Measurements from ENCODE around the gene BNIPL.

BNIPL gene

GRCh38 chr1:150999051-150999674, 37.2 kb upstream of the BNIPL start:
- no peaks in the 10 kb centered on the region for H3K79me2 ChIP-seq (ENCODE audit: low read length)
- H3K27me3 ChIP-seq (ENCODE audit: low read depth, low read length), result no peaks in the 10 kb centered on the region
- H3K4me2 ChIP-seq (ENCODE audit: low read length), result no peak overlapping the region
- no peak overlapping the region for H2AFZ ChIP-seq (ENCODE audit: low read depth, low read length)
- H3K4me1 ChIP-seq (ENCODE audit: low read length), result 0 out of 2 replicates have a peak, but pooled peaks cover 3% of the 10 kb centered on the region
- H4K20me1 ChIP-seq (ENCODE audit: insufficient read depth, low read length), result no peaks in the 10 kb centered on the region
- no peak for TF ChIP-seq EZH2phosphoT487 (IDR thresholded peaks at IDR 0.05; ENCODE audit: low read depth)
- TF ChIP-seq CTCF (IDR thresholded peaks at IDR 0.05; ENCODE audit: low read depth, low read length), result no peak
- H3K9me3 ChIP-seq (ENCODE audit: insufficient read depth, low read length), result no peaks in the 10 kb centered on the region
- H3K9ac ChIP-seq (ENCODE audit: low read length), result no peak overlapping the region
- H3K27ac ChIP-seq (ENCODE audit: low read length), result no peak overlapping the region
- no peaks in the 10 kb centered on the region for H3K36me3 ChIP-seq (replicated peaks; ENCODE audit: low read depth, low read length)
- H3K4me3 ChIP-seq (ENCODE audit: low read length), result no peak overlapping the region

- Histone ChIP-seq H3K27me3 (ENCODE audit: low read depth, low read length) (no peaks in the 10 kb centered on the region), H2AFZ (ENCODE audit: low read depth, low read length) (no peak overlapping the region), H4K20me1 (ENCODE audit: insufficient read depth, low read length) (no peaks in the 10 kb centered on the region), H3K9me3 (ENCODE audit: insufficient read depth, low read length) (no peaks in the 10 kb centered on the region), H3K4me1 (ENCODE audit: low read length) (0 out of 2 replicates have a peak, but pooled peaks cover 3% of the 10 kb centered on the region), H3K36me3 (replicated peaks; ENCODE audit: low read depth, low read length) (no peaks in the 10 kb centered on the region), H3K4me3 (ENCODE audit: low read length) (no peak overlapping the region), H3K27ac (ENCODE audit: low read length) (no peak overlapping the region), H3K4me2 (ENCODE audit: low read length) (no peak overlapping the region), H3K79me2 (ENCODE audit: low read length) (no peaks in the 10 kb centered on the region), H3K9ac (ENCODE audit: low read length) (no peak overlapping the region)
- TF ChIP-seq CTCF (IDR thresholded peaks at IDR 0.05; ENCODE audit: low read depth, low read length) (no peak), EZH2phosphoT487 (IDR thresholded peaks at IDR 0.05; ENCODE audit: low read depth) (no peak)
These were observed 36.5 kb upstream of the BNIPL start for GRCh38 chr1:150999926-151000325.

GRCh38 chr1:151000408-151000807, 36.0 kb upstream of the BNIPL start:
- H3K9me3 ChIP-seq (ENCODE audit: insufficient read depth, low read length), result no peaks in the 10 kb centered on the region
- no peak overlapping the region for H3K4me2 ChIP-seq (ENCODE audit: low read length)
- H2AFZ ChIP-seq (ENCODE audit: low read depth, low read length), result no peak overlapping the region
- H3K79me2 ChIP-seq (ENCODE audit: low read length), result no peaks in the 10 kb centered on the region
- H3K27me3 ChIP-seq (ENCODE audit: low read depth, low read length), result no peaks in the 10 kb centered on the region
- 0 out of 2 replicates have a peak, but pooled peaks cover 3% of the 10 kb centered on the region for H3K4me1 ChIP-seq (ENCODE audit: low read length)
- no peak overlapping the region for H3K27ac ChIP-seq (ENCODE audit: low read length)
- H3K9ac ChIP-seq (ENCODE audit: low read length), result no peak overlapping the region
- TF ChIP-seq EZH2phosphoT487 (IDR thresholded peaks at IDR 0.05; ENCODE audit: low read depth) (no peak), CTCF (IDR thresholded peaks at IDR 0.05; ENCODE audit: low read depth, low read length) (no peak)
- no peak overlapping the region for H3K4me3 ChIP-seq (ENCODE audit: low read length)
- no peaks in the 10 kb centered on the region for H3K36me3 ChIP-seq (replicated peaks; ENCODE audit: low read depth, low read length)
- H4K20me1 ChIP-seq (ENCODE audit: insufficient read depth, low read length), result no peaks in the 10 kb centered on the region

GRCh38 chr1:151001602-151002001, 34.8 kb upstream of the BNIPL start:
- H3K4me1 ChIP-seq (ENCODE audit: low read length), result peaks cover 11% of the 10 kb centered on the region; the same call in 1 of the 2 replicates

More at GRCh38 chr1:151001602-151002001, 34.8 kb upstream of the BNIPL start:
- no peak overlapping the region for H3K4me2 ChIP-seq (ENCODE audit: low read length)
- H3K79me2 ChIP-seq (ENCODE audit: low read length), result no peaks in the 10 kb centered on the region
- H2AFZ ChIP-seq (ENCODE audit: low read depth, low read length), result no peak overlapping the region
- H3K9ac ChIP-seq (ENCODE audit: low read length), result no peak overlapping the region
- H3K27me3 ChIP-seq (ENCODE audit: low read depth, low read length), result no peaks in the 10 kb centered on the region
- no peak overlapping the region for H3K27ac ChIP-seq (ENCODE audit: low read length)
- H4K20me1 ChIP-seq (ENCODE audit: insufficient read depth, low read length), result no peaks in the 10 kb centered on the region
- no peaks in the 10 kb centered on the region for H3K36me3 ChIP-seq (replicated peaks; ENCODE audit: low read depth, low read length)
- H3K4me3 ChIP-seq (ENCODE audit: low read length), result no peak overlapping the region
- TF ChIP-seq EZH2phosphoT487 (IDR thresholded peaks at IDR 0.05; ENCODE audit: low read depth) (no peak), CTCF (IDR thresholded peaks at IDR 0.05; ENCODE audit: low read depth, low read length) (no peak)
- H3K9me3 ChIP-seq (ENCODE audit: insufficient read depth, low read length), result no peaks in the 10 kb centered on the region
